Inferior parietal cortex (tissue), 1 donor: ENCODE results near the gene KCNK16.

Experiments used
- DNase-seq: peaks from one replicate; pipeline ENCODE4 v3.0.0-alpha.2; 2016; ENCODE audit errors: extremely low spot score

KCNK16 gene

DNA sequence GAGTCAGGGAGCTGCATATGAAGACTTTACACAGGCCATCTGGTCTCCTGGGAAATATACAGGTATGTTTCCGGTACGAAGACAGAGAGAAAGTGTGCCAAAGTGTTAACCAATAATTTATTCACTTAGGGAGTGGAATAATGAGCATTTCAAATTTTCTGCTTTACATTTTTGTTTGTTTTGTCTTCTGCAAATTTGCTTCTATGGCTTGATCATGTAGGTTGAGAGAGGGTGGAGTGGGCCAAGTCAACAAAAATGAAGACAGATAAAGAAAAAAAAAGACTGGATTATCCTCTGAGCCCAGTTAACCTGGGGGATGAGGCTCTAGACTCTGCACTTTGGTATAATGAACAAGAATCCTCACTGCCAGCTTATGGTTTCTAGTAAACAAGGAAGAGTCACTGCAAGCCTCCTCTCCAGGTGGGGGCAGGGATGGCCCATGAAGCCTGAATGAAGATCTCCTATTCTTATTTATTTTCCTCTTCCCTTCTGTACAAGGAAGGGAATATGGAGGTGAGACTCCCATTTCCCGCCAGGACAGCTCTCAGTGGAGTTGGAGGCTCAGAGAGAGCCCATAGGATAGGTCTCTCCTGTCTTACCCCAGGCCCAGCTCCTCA, 46.0 kb downstream of the KCNK16 start:
- DNase-seq, result no peak

DNA sequence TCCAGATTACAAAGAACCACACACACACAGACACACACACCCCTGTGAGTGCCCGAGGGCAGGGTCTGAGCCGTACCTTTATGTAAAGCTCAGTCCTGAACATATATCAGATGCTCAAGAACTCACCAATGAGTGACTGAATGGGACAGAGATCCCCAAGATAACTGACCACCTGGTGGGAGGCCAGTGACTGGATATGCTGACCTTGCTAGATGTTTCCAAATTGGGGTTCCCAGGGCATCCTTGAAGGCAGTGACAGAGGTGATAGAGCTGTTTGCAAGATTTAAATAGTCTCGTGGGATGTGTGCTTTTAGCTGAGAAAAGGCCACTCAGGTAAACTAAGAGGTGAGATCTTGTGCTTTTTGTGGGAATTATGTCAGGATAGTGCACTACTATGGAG, 47.6 kb downstream of the KCNK16 start:
- no peak for DNase-seq

DNA sequence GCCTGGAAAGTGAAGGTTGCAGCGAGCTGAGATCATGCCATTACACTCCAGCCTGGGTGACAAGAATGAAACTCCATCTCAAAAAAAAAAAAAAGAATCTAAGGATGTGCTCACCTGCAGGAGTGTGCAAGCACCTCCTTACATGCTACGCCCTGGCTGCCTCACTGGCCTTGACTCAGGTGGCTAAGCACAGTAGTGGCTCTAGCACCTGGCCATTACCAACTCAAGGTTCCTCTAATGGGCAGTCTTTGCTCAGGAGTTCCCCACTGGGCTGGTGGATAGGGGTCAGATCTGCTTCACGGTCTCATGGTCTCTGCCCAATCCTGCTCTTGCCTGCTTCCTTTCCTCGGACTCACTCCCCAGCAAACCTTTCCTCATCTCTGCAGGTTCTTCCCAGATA, 48.0 kb downstream of the KCNK16 start:
- no peak for DNase-seq

DNA sequence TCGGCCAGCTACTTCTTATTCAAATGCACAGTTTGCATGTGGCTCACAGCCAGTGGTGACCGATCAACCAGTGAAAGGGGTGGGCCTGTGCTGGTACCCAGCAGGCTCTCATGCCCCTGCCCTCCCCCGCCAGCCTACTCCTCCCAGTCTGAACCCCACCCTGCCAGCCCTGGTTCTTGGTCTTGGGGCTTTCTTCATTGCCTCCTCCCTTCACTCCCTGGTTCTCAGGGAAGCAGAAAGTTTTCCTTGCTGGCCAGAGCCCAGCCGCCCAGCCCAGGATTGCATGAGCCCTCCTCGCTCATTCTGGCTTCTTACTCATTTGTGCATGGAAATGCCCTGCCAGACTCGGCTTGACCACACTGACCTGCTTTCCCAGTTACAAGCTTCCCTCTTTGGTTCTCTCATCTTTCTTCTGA, 49.1 kb downstream of the KCNK16 start:
- no peak for DNase-seq

DNA sequence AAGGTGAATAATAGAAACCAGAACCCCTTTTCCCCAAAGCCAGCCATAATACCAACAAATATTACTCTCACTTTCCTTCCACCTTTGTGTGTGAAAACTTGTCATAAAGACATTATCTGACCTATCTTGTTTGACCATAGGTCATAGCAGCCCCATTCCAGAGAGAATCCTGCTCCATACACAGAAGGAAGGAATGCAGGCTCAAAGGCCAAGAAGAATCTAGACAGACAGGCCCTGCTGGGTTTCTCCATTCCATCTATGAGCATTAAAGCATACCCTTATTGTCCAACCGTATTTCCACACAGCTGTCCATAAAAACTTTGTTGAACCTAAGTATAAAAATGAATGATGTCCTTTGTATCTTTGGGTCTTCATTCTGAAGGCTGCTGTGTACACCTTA, 52.5 kb downstream of the KCNK16 start:
- DNase-seq, result no peak

DNA sequence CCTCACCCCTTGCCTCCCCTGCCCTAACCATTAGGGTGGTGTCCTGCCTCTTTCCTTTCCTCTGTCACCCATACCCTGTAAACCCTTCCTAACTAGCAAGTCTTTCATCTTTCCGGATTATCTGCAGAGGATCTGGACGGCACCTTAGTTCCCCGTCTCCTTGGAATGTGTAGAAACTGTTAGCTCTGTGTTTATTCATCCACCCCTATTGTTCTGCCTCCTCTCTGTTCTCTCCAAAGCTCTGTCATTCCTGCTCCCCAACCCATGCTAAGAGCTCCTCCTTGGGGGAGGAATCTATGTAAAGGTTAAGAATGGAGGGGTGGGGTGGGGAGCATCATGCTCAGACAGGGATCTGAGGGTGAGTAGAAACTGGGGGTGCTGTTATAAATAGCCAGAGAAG, 53.8 kb downstream of the KCNK16 start:
- DNase-seq, result no peak

DNA sequence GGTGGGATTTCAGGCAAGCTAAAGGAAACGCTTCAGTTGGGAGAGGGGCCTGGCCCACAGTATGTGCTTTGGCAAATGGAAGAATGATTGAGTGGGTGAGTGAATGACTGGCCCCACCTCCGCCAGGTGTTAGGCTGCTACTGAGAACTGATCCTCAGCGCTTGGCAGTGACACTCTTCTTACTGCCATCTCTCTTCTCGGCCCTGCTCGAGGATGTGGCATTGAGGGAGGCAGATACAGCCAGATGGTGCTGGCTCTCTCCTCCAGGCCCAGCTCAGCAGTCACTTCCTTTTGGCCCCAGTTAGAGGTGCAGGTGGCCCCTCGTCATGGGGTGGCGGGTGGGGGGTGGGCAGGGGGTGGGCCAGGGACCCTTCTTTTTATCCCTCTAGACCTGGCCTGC, 54.3 kb downstream of the KCNK16 start:
- DNase-seq, result no peak

DNA sequence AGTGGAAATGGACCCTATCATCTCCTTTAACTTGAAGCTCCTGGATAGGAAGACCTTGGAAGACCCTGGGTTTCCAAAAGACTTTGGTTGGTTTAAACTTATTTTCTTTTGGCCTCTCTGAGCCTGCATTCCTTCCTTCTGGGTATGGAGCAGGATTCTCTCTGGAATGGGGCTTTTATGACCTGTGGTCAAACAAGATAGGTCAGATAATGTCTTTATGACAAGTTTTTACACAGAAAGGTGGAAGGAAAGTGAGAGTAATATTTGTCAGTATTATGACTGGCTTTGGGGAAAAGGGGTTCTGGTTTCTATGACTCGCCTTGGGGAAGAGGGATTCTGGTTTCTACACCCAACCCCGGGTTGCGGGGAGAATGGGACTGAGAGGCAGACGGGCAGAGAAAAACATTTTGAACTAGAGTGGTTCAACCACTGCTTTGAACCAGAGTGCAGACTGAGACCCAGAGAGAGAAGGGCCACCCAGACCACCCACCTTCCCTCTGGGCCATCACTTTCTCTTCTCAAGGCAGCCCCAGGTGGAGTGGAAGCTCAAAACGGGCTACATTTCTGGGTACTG, 55.6 kb downstream of the KCNK16 start:
- DNase-seq, result no peak

DNA sequence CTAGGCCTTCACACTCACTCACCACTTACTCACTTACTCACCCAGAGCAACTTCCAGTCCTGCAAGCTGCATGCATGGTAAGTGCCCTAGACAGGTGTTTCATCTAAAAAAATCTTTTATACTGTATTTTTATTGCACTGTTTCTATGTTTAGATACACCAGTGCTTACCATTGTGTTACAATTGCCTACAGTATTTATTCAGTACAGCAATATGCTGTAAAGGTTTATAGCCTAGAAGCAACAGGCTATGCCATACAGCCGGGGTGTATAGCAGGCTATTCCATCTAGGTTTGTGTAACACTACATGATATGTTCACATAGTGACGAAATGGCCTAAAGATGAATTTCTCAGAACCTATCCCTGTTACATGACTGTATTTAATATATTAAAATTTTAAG, 56.1 kb downstream of the KCNK16 start:
- DNase-seq, result no peak
